ENCODE data around the gene DNM3. TPM values are rescaled to one million over a fixed set of nuclear protein-coding genes. Genes with fewer than 3 reads are reported as not detected.

Gene DNM3
- total and polyA plus RNA-seq, 2 donors (not counting 1 experiment from before 2014, with no cell fraction given), result 1.0 to 1.3 TPM

- no peaks in the 10 kb centered on the region for H3K36me3 ChIP-seq (replicated peaks in 1 of 2; ENCODE audit: control extremely low read depth in 1 of 2, control insufficient read depth in 1 of 2, extremely low read depth in 1 of 2, insufficient read depth in 2 of 2, low read length in 1 of 2)
- intact Hi-C loops (cut with micrococcal nuclease), result loop anchor here (1.0 to 2.0 kb wide), 6 partner anchors 14 to 613 kb away; partner anchors contain the start of genes METTL13 and SUCO
- Mint-ChIP-seq H3K27me3 (no peaks in the 10 kb centered on the region), H3K27ac (peak overlapping the region; percentile 93), H3K9me3 (ENCODE audit: insufficient read depth) (no peaks in the 10 kb centered on the region), H3K4me3 (peak overlapping the region; percentile 63), H3K4me1 (peaks cover 88% of the 10 kb centered on the region)
- H3K4me1 ChIP-seq (ENCODE audit: control insufficient read depth in 2 of 2, insufficient read depth in 2 of 2, low read length in 2 of 2), result peaks cover 79 to 82% of the 10 kb centered on the region in 2 donors
- peak overlapping the region; percentile 34 for H2AFZ ChIP-seq (ENCODE audit: insufficient read depth, low read depth, low read length, poor library complexity, severe bottlenecking)
- 0% methylated on average over 3 of the region's 4 CpGs for WGBS (ENCODE audit: insufficient coverage)
- peak overlapping the region; percentile 76 for H3K4me2 ChIP-seq (replicated peaks; ENCODE audit: low read depth, low read length, poor library complexity, severe bottlenecking)
- H3K27me3 ChIP-seq (replicated peaks in 1 of 4; ENCODE audit: control extremely low read depth in 1 of 4, control insufficient read depth in 3 of 4, insufficient read depth in 4 of 4, low read length in 3 of 4), result no peaks in the 10 kb centered on the region
- peak overlapping the region; percentile 57 for H3K9ac ChIP-seq (ENCODE audit: low read length)
- peak; percentile 89 for DNase-seq
- no peak for TF ChIP-seq CTCF (IDR thresholded peaks at IDR 0.05)
- no peak for TF ChIP-seq EZH2 (IDR thresholded peaks at IDR 0.05; ENCODE audit: borderline replicate concordance, insufficient read depth, low read depth, low read length, poor library complexity, severe bottlenecking)
- H3K9me3 ChIP-seq (ENCODE audit: control extremely low read depth in 1 of 3, control insufficient read depth in 2 of 3, insufficient read depth in 1 of 3, low read length in 2 of 3), result no peaks in the 10 kb centered on the region
- CTCF ChIA-PET, result interaction anchor here (0.6 to 12.3 kb wide), 18 partner anchors 9 to 391 kb away, joined by 3 to 152 read pairs (median 6); no protein-coding TSS in a partner anchor
- H3K79me2 ChIP-seq (ENCODE audit: control insufficient read depth, insufficient read depth, low read length), result peaks cover 4% of the 10 kb centered on the region
- no peaks in the 10 kb centered on the region for H4K20me1 ChIP-seq (ENCODE audit: control insufficient read depth, insufficient read depth, low read length, poor library complexity, severe bottlenecking)
- peak overlapping the region in 4 of 5 experiments; percentile 18 to 59 (median 31) for H3K4me3 ChIP-seq (ENCODE audit: control extremely low read depth in 1 of 5, extremely low read depth in 1 of 5, insufficient read depth in 1 of 5, low read depth in 2 of 5, low read length in 4 of 5)
- peak; percentile 71 for ATAC-seq (ENCODE audit: low read depth)
- peak overlapping the region; percentile 97 to 98 for H3K27ac ChIP-seq (ENCODE audit: low read length in 2 of 2)
- POLR2A ChIA-PET, result interaction anchor here (0.7 to 4.5 kb wide), 5 partner anchors 17 to 213 kb away, joined by 3 to 26 read pairs (median 3); no protein-coding TSS in a partner anchor
These were observed 552.9 kb downstream of the DNM3 start for GRCh38 chr1:172394141-172394751.

GRCh38 chr1:172394811-172395210, 553.5 kb downstream of the DNM3 start:
- peaks cover 81 to 83% of the 10 kb centered on the region in 2 donors for H3K4me1 ChIP-seq (ENCODE audit: control insufficient read depth in 2 of 2, insufficient read depth in 2 of 2, low read length in 2 of 2)
- H3K27ac ChIP-seq (ENCODE audit: low read length in 2 of 2), result peak overlapping the region; percentile 97 to 98
- Mint-ChIP-seq H3K27me3 (no peaks in the 10 kb centered on the region), H3K27ac (peak overlapping the region; percentile 93), H3K4me1 (peaks cover 91% of the 10 kb centered on the region), H3K9me3 (ENCODE audit: insufficient read depth) (no peaks in the 10 kb centered on the region), H3K4me3 (peak overlapping the region; percentile 63)
- no peak overlapping the region for H3K9ac ChIP-seq (ENCODE audit: low read length)
- CTCF ChIA-PET, result interaction anchor here (0.6 to 12.3 kb wide), 18 partner anchors 9 to 391 kb away, joined by 3 to 152 read pairs (median 6); no protein-coding TSS in a partner anchor
- 80% methylated on average over 3 of the region's 5 CpGs for WGBS (ENCODE audit: insufficient coverage)
- TF ChIP-seq EZH2 (IDR thresholded peaks at IDR 0.05; ENCODE audit: borderline replicate concordance, insufficient read depth, low read depth, low read length, poor library complexity, severe bottlenecking), result no peak
- TF ChIP-seq CTCF (IDR thresholded peaks at IDR 0.05), result no peak
- H3K36me3 ChIP-seq (replicated peaks in 1 of 2; ENCODE audit: control extremely low read depth in 1 of 2, control insufficient read depth in 1 of 2, extremely low read depth in 1 of 2, insufficient read depth in 2 of 2, low read length in 1 of 2), result no peaks in the 10 kb centered on the region
- peak overlapping the region in 1 of 5 experiments; percentile 59 for H3K4me3 ChIP-seq (ENCODE audit: control extremely low read depth in 1 of 5, extremely low read depth in 1 of 5, insufficient read depth in 1 of 5, low read depth in 2 of 5, low read length in 4 of 5)
- POLR2A ChIA-PET, result interaction anchor here (0.7 to 4.5 kb wide), 6 partner anchors 18 to 652 kb away, joined by 3 to 26 read pairs (median 3); no protein-coding TSS in a partner anchor
- ATAC-seq (ENCODE audit: low read depth), result no peak
- no peaks in the 10 kb centered on the region for H4K20me1 ChIP-seq (ENCODE audit: control insufficient read depth, insufficient read depth, low read length, poor library complexity, severe bottlenecking)
- H3K4me2 ChIP-seq (replicated peaks; ENCODE audit: low read depth, low read length, poor library complexity, severe bottlenecking), result peak overlapping the region; percentile 76
- H2AFZ ChIP-seq (ENCODE audit: insufficient read depth, low read depth, low read length, poor library complexity, severe bottlenecking), result peak overlapping the region; percentile 34
- intact Hi-C loops (cut with micrococcal nuclease), result loop anchor here (1.0 to 2.0 kb wide), 6 partner anchors 15 to 614 kb away; partner anchors contain the start of genes METTL13 and SUCO
- no peaks in the 10 kb centered on the region for H3K27me3 ChIP-seq (replicated peaks in 1 of 4; ENCODE audit: control extremely low read depth in 1 of 4, control insufficient read depth in 3 of 4, insufficient read depth in 4 of 4, low read length in 3 of 4)
- H3K9me3 ChIP-seq (ENCODE audit: control extremely low read depth in 1 of 3, control insufficient read depth in 2 of 3, insufficient read depth in 1 of 3, low read length in 2 of 3), result no peaks in the 10 kb centered on the region
- DNase-seq, result no peak
- H3K79me2 ChIP-seq (ENCODE audit: control insufficient read depth, insufficient read depth, low read length), result peaks cover 4% of the 10 kb centered on the region
